T-helper 2 cell treated with Interferon-gamma antibody and Interleukin-4, amounts not matched to agents 100 ng/mL and 5 ng/mL, for 36 hours (primary cell): ENCODE measurements around the gene ASCL1. TPM values are rescaled to one million over a fixed set of nuclear protein-coding genes. Genes with fewer than 3 reads are reported as not detected.

ENCODE experiments used
- intact Hi-C: fragments of 100-400 bp; cut with micrococcal nuclease; formaldehyde crosslinking; loops from one replicate; pipeline ENCODE4 v1.15.1; 2023
- total RNA-seq: library from RNA; stranded (reverse); gene quantifications from 2 replicates; pipeline ENCODE4 v1.2.3, GENCODE V29; 2022

ASCL1 gene
- total RNA-seq, result not detected in 2 replicates

GRCh38 chr12:102957339-102958050 is at the start of gene ASCL1:
ASCL1 (plus strand) TSS chr12:102957674; CDS start chr12:102958245, 571 bp downstream.
- intact Hi-C loops, result no loop called here

- intact Hi-C loops, result no loop called here
These were observed 49.6 kb upstream of the ASCL1 start for GRCh38 chr12:102907918-102908317.

- intact Hi-C loops, result no loop called here
These were observed 47.3 kb upstream of the ASCL1 start for GRCh38 chr12:102910137-102910536.

- intact Hi-C loops, result no loop called here
These were observed 46.7 kb upstream of the ASCL1 start for GRCh38 chr12:102910792-102911191.

GRCh38 chr12:102911320-102911719 is 46.2 kb upstream of the ASCL1 start:
- intact Hi-C loops, result no loop called here

- intact Hi-C loops, result no loop called here
These were observed 45.2 kb upstream of the ASCL1 start for GRCh38 chr12:102912258-102912657.

GRCh38 chr12:102913453-102914226 is 43.8 kb upstream of the ASCL1 start:
- intact Hi-C loops, result no loop called here

GRCh38 chr12:102916252-102917025 is 41.0 kb upstream of the ASCL1 start:
- intact Hi-C loops, result no loop called here

- intact Hi-C loops, result no loop called here
These were observed 40.3 kb upstream of the ASCL1 start, which contains the start of gene PAH for GRCh38 chr12:102917026-102917787. PAH (minus strand) TSS chr12:102917244; CDS start chr12:102917130, 114 bp downstream.

GRCh38 chr12:102918840-102919239 is 38.6 kb upstream of the ASCL1 start:
- intact Hi-C loops, result no loop called here

GRCh38 chr12:102920271-102920670 is 37.2 kb upstream of the ASCL1 start:
- intact Hi-C loops, result no loop called here

GRCh38 chr12:102921240-102921639 is 36.2 kb upstream of the ASCL1 start:
- intact Hi-C loops, result no loop called here

GRCh38 chr12:102927220-102927619 is 30.3 kb upstream of the ASCL1 start:
- intact Hi-C loops, result no loop called here

GRCh38 chr12:102933168-102933567 is 24.3 kb upstream of the ASCL1 start:
- intact Hi-C loops, result no loop called here

GRCh38 chr12:102939059-102939458 is 18.4 kb upstream of the ASCL1 start:
- intact Hi-C loops, result no loop called here

GRCh38 chr12:102939670-102940222 is 17.7 kb upstream of the ASCL1 start:
- intact Hi-C loops, result no loop called here

- intact Hi-C loops, result no loop called here
These were observed 11.4 kb upstream of the ASCL1 start for GRCh38 chr12:102946042-102946441.

GRCh38 chr12:102948941-102949352 is 8.5 kb upstream of the ASCL1 start:
- intact Hi-C loops, result loop anchor here (1.0 to 2.0 kb wide), 3 partner anchors 14 to 599 kb away; no protein-coding TSS in a partner anchor

GRCh38 chr12:102950107-102950949 is 7.1 kb upstream of the ASCL1 start:
- intact Hi-C loops, result no loop called here
